GM15510 (cell line): ENCODE measurements around the gene DDX3X.
A peak's percentile ranks its signal among the peaks of the same experiment; 100 is the strongest.

ENCODE experiments used
- POLR2A ChIP-seq: IDR thresholded peaks from 3 replicates; pipeline ENCODE4 v1.6.1; 2011; ENCODE audit warnings: borderline replicate concordance; ENCODE audit not compliant: insufficient read length; ENCODE audit errors: extremely low read depth

The DDX3X gene

GRCh38 chrX:41333744-41334362 is at the start of gene DDX3X:
Gene DDX3X, plus strand, starts transcription at chrX:41334162. Its CDS starts 91 bp downstream, at chrX:41334253.
- peak; percentile 100 for TF ChIP-seq POLR2A

GRCh38 chrX:41288641-41289040 is 45.3 kb upstream of the DDX3X start:
- no peak for TF ChIP-seq POLR2A

GRCh38 chrX:41289095-41289494 is 44.9 kb upstream of the DDX3X start:
- no peak for TF ChIP-seq POLR2A

GRCh38 chrX:41291309-41291708 is 42.7 kb upstream of the DDX3X start:
- no peak for TF ChIP-seq POLR2A

- no peak for TF ChIP-seq POLR2A
Measured at GRCh38 chrX:41293269-41293668, 40.7 kb upstream of the DDX3X start.

GRCh38 chrX:41300758-41301437 is 33.1 kb upstream of the DDX3X start:
- no peak for TF ChIP-seq POLR2A

- TF ChIP-seq POLR2A: no peak
Measured at GRCh38 chrX:41301438-41301824, 32.5 kb upstream of the DDX3X start.

GRCh38 chrX:41302370-41302769 is 31.6 kb upstream of the DDX3X start:
- TF ChIP-seq POLR2A: no peak

GRCh38 chrX:41303013-41303412 is 30.9 kb upstream of the DDX3X start:
- no peak for TF ChIP-seq POLR2A

GRCh38 chrX:41304178-41304577 is 29.8 kb upstream of the DDX3X start:
- no peak for TF ChIP-seq POLR2A

GRCh38 chrX:41308884-41309647 is 24.9 kb upstream of the DDX3X start:
- no peak for TF ChIP-seq POLR2A

GRCh38 chrX:41312786-41313185 is 21.2 kb upstream of the DDX3X start:
- no peak for TF ChIP-seq POLR2A

- TF ChIP-seq POLR2A: no peak
Measured at GRCh38 chrX:41313419-41313818, 20.5 kb upstream of the DDX3X start.

GRCh38 chrX:41314204-41314603 is 19.8 kb upstream of the DDX3X start:
- TF ChIP-seq POLR2A: no peak

GRCh38 chrX:41314881-41315280 is 19.1 kb upstream of the DDX3X start:
- no peak for TF ChIP-seq POLR2A

GRCh38 chrX:41317477-41318208 is 16.3 kb upstream of the DDX3X start:
- TF ChIP-seq POLR2A: no peak

GRCh38 chrX:41320393-41320792 is 13.6 kb upstream of the DDX3X start:
- TF ChIP-seq POLR2A: no peak
